Measurements from ENCODE around the gene PHKA2. TPM values are rescaled to one million over a fixed set of nuclear protein-coding genes. Genes with fewer than 3 reads are reported as not detected.
"Not testable (repeated sequence)": the region's sequence is repeated elsewhere in the genome, so short reads cannot be mapped to it uniquely, and the experiment has no call there.

The PHKA2 gene
- 3.1 and 8.3 TPM in 2 replicates for total RNA-seq (2014; rRNA removed; shearing (Covaris generic))

DNA sequence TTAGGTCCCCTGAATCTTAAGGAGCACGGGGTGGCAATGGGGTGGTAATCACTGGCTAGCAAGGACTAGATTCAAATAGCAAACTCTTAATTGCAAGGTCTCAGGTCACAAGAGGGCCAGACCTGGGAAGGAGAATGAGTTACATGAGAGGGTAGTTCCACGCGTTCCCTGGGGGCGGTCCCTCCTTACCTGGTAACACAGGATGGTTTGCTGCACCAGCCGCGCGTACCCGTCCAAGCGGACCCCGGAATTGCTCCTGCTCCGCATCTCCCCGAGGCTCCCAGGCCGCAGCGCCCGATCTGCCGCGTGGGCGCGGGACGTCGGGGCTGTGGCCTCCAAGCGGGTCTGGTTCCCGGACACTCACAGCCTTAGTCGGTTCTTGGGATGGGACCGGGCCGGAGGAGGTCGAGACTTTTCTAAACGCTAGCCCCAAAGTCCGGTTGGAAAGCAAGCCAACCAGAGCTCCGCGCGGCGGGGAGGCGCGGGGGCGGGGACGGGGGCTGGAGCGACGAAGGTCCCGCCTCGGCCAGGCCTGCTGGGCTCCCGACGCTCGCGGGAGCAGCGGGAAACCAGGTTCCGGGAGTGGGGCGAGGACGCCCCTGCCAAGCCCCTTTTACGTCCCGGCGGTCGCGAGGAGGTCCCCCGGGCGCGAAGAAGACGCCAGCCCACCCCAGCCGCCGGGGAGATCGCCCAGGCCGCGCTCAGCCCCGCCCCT lies at the start of gene PHKA2:
TSS of gene PHKA2 (minus strand) at position 449 of the 715 bp plus-strand sequence. CDS start at position 267, 182 bp downstream.
- DNase-seq (ENCODE audit: low read depth) = peak; percentile 64

- DNase-seq (ENCODE audit: low read depth) = no peak
Measured at GRCh38 chrX:19030805-19031204, 46.9 kb upstream of the PHKA2 start.

DNA sequence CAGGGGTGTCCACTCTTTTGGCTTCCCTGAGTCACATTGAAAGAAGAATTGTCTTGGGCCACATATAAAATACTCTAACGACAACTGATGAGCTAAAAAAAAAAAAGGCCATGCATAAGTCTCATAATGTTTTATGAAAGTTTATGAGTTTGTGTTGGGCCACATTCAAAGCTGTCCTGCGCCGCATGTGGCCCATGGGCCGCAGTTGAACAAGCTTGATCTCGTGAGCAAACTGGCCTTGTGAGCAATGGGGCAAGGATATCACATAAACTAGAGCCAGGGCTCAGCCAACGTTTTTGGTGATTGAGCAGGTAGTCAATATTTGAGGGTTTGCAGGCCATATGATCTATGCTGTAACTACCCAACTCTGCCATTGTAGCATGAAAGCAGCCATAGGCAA lies 44.6 kb upstream of the PHKA2 start:
- DNase-seq (ENCODE audit: low read depth) = no peak

GRCh38 chrX:19024366-19024765 lies 40.5 kb upstream of the PHKA2 start:
- no peak for DNase-seq (ENCODE audit: low read depth)

GRCh38 chrX:19019996-19020395 lies 36.1 kb upstream of the PHKA2 start:
- DNase-seq (ENCODE audit: low read depth) = no peak

DNA sequence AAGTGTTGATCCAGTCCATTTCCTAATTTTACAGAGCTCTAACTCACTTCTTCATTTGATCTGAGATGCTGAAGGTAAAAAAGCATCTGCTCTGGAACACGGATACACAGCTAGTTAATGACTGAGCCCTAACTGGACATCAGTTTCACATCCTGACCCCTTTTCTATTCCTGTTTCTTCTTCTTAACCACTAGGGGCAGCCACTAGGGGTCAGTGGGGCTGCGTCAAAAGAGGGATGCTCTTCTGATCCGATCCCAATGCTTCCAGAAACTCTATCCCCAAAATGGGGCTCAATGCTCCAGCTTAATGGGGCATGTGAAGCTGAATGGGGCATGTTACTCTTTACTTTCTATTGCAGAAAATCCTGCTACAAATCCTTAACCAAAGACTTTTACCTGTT lies 33.4 kb upstream of the PHKA2 start:
- peak; percentile 14 for DNase-seq (ENCODE audit: low read depth)

DNA sequence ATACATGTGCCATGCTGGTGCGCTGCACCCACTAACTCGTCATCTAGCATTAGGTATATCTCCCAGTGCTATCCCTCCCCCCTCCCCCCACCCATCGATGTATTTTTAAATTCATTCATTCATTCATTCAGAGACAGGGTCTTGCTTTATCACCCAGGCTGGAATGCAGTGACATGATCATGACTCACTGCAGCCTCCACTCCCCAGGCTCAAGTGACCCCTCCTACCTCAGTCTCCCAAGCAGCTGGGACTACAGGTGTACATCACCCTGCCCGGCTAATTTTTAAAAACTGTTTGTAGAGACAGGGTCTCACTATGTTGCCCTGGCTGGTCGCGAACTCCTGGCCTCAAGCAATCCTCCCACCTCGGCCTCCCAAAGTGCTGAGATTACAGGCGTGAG lies 32.7 kb upstream of the PHKA2 start:
- peak; percentile 24 for DNase-seq (ENCODE audit: low read depth)

- DNase-seq (ENCODE audit: low read depth) = no peak
Measured at GRCh38 chrX:19007868-19008267, 24.0 kb upstream of the PHKA2 start.

- DNase-seq (ENCODE audit: low read depth) = no peak
Measured at GRCh38 chrX:19007011-19007410, 23.1 kb upstream of the PHKA2 start.

DNA sequence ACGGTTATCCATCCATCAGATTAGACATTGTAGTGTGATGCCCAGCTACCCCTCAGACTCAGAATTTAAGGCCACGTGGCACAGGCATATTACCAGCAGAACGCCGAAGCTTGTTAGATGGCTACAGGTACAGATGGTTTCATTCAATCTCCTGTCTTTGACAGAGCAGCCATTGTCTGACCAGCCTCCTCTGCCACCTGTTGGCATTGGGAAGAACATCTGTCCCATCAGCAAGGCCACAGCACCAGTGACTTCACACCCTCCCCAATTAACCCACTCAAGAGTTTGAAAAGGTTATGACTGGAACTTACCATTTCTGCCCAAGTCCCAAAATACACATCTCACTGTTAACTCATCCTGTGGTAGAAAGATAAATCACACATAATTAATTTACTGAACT lies 22.0 kb upstream of the PHKA2 start:
- peak; percentile 9 for DNase-seq (ENCODE audit: low read depth)

- DNase-seq (ENCODE audit: low read depth) = no peak
Measured at GRCh38 chrX:19003756-19004155, 19.8 kb upstream of the PHKA2 start.

DNA sequence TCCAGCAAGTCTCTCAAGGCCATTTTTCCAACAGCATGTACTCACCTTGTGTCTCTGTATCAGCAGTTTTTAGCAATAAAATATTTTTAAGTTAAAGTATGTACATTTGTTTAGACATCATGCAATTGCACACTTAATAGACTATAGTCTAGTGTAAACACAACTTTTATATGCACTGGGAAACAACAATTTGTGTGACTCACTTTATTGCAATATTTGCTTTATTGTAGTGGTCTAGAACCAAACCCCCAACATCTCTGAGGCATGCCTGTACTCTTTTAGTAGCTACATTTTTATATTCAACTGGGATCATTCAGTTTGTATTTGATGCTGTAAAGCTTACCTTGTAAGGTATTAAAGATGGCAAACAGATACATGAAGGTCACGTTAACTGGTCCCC lies 14.7 kb upstream of the PHKA2 start:
- DNase-seq (ENCODE audit: low read depth) = no peak

DNA sequence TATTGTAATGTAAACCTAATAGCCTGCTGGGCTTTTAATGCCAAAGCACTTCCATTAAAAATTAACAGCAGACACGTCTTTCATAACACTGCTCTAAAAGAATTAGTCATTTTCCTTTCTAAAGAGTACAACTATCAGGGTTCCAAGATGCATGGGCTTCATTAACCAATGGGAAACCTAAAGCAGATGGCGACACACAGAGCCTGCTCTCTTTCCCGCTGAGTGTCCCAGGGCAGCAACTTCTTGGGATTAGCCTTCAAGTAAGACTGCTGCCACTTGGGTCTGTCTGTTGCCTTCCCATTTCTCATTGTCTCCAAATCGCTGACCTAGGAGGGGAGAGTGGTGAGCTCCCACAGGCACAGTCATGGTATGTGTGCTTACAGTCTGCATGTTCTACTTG lies 14.0 kb upstream of the PHKA2 start:
- DNase-seq (ENCODE audit: low read depth) = no peak

- no peak for DNase-seq (ENCODE audit: low read depth)
Measured at GRCh38 chrX:18996536-18996935, 12.6 kb upstream of the PHKA2 start.

DNA sequence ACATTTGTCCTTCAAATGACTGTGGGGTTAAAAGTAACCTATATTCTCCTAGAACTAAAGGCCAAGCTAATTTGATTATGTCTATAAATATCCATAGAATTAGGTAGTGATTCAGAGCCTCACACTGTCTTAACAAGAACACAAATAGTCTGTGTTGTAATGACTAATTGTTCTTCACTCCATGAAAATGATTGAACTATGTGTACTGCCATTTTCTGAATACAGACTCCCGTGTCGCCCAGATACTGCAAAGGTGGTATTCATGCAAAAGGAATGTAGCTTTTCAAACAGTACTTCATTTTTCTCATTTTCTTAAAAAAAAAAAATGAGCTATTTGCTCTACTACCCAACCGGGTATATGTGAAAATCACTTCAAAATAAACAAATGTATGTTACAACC lies 11.3 kb upstream of the PHKA2 start:
- DNase-seq (ENCODE audit: low read depth) = peak; percentile 45

DNA sequence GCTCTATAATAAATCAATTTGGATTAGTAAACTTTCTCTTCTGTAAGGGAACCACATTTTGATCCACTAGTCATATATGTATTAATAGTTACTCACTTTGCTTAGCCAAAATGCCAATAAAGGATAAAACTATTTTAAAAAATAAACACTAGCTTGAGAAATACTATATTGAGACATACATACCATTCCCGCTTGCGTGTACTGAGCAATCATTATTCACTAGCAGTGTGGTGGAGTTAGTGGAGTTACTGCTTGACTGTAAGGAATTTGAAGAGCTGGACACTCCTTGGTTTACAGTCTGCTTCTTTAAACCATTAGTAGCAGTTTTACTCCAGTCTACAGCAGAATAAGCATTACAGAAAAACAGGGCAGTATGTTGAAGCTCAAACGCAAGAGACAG lies 10.8 kb upstream of the PHKA2 start:
- peak; percentile 36 for DNase-seq (ENCODE audit: low read depth)

DNA sequence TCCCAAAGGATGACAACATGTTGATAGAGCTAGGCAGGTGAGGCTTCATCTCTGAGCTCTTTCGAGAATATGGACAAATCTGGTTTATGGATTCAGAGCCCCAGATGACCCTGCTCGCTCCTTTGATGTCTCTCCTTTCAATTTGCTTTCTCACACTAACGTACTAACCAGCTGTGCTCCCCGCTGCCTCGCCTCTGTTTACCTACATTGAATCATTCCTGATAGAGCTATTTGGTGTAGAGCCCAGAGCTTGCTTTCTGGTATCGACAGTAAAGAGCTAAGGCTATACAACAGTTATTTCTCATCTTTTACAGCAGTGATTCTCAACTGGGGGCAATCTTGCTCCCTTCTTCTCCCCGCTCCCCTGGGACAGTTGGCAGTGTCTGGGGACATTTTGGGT lies 8.9 kb upstream of the PHKA2 start:
- DNase-seq (ENCODE audit: low read depth) = no peak

DNA sequence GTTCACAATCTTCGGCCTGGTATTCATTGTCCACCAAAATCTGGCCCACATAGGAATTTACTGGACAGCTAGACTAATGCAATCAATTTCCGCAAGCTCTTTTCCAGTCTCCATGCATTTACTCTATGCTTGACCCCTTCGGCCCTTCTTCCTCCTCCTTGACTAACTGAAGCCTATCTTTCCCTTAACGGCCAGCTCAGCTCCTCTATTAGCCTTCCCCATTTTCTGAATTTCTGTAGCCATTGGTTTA lies 1.2 kb upstream of the PHKA2 start:
- DNase-seq (ENCODE audit: low read depth) = no peak

DNA sequence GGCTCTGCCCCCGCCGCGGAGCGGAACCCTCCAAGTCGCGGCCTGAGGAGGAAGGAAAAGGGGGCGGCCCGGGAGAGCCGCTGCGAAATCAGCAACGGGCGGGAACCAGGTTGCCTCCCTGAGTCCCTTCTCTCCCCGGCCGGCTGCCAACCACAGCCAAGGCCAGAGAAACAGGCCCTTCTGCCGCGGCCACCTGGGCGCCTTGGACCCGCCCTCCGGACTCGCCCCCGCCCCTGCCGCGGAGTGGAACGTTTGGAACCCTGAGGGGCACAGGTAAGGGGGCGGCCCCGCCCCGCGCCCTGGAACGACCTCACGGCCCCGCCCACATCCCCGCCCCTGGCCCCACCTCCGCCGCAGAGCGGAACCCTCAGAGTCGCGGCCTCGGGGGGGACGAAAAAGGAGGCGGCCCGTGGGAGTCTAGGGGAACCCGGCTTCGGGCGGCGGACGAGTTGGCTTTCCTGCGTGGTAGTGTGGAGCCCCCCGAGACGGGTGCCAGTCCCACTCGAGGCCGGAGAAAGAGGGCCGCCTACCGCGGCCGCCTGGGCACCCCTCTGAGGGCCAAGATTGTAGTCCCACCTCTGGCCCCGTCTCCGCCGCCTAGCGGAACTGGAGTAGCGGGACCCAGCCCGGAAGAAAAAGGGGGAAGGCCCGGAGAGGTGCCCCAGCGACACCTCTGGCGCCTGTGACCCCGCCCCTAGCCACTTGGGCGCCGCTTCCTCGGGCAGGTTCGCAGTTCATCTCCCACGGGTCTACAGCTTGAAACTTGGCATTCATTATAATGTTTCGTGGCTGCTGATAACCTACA lies 669 bp upstream of the PHKA2 start:
- peak; percentile 80 for DNase-seq (ENCODE audit: low read depth)

GRCh38 chrX:18981124-18981807 lies 2.6 kb downstream of the PHKA2 start:
- DNase-seq (ENCODE audit: low read depth) = no peak

- not testable (repeated sequence) for DNase-seq (ENCODE audit: low read depth)
Measured at GRCh38 chrX:18980262-18980661, 3.7 kb downstream of the PHKA2 start.

DNA sequence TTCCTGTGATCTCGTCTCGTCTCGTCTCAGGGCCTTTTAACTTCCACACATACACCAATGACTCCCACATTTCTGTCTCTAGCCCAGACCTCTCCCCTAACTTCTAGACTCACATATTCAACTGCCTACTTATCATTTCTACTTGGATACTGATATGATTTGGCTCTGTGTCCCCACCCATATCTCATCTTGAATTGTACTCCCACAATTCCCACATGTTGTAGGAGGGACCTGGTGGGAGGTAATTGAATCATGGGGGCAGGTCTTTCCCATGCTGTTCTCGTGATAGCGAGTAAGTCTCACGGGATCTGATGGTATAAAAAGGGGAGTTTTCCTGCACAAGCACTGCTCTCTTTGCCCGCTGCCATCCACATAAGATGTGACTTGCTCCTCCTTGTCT lies 8.9 kb downstream of the PHKA2 start:
- DNase-seq (ENCODE audit: low read depth) = no peak

All from M059J (cell line).